ENCODE measurements around the gene SEPHS2. TPM values are rescaled to one million over a fixed set of nuclear protein-coding genes. Genes with fewer than 3 reads are reported as not detected.

SEPHS2 gene
- total RNA-seq, 1 donor from 2014 or later = 37.0 TPM

GRCh38 chr16:30485818-30486436 is 40.3 kb upstream of the SEPHS2 start:
- Histone ChIP-seq H2AFZ (ENCODE audit: low read depth, low read length) (no peak overlapping the region), H3K9me3 (ENCODE audit: insufficient read depth, low read depth, low read length) (no peaks in the 10 kb centered on the region), H3K4me1 (ENCODE audit: insufficient read depth, low read length) (peaks cover 3% of the 10 kb centered on the region), H4K20me1 (ENCODE audit: insufficient read depth, low read length) (no peaks in the 10 kb centered on the region), H3K4me3 (ENCODE audit: insufficient read depth, low read depth, low read length) (no peak overlapping the region), H3K36me3 (ENCODE audit: insufficient read depth, low read length) (no peaks in the 10 kb centered on the region), H3K79me2 (ENCODE audit: insufficient read depth, low read length) (no peaks in the 10 kb centered on the region), H3K27me3 (ENCODE audit: insufficient read depth, low read length) (peaks cover 4% of the 10 kb centered on the region), H3K27ac (ENCODE audit: low read depth, low read length) (no peak overlapping the region), H3K9ac (ENCODE audit: low read length) (no peak overlapping the region), H3K4me2 (ENCODE audit: low read length) (no peak overlapping the region)
- DNase-seq (ENCODE audit: low read depth) (peak; percentile 29), FAIRE-seq (no peak)
- Mint-ChIP-seq H3K4me3 (ENCODE audit: unreplicated experiment) (no peak overlapping the region), H3K36me3 (ENCODE audit: low read depth, unreplicated experiment) (no peaks in the 10 kb centered on the region), H3K27ac (ENCODE audit: unreplicated experiment) (no peak overlapping the region), H3K9me3 (ENCODE audit: unreplicated experiment) (no peaks in the 10 kb centered on the region), H3K4me1 (ENCODE audit: low read depth, unreplicated experiment) (no peaks in the 10 kb centered on the region), H3K27me3 (ENCODE audit: low read depth, unreplicated experiment) (peaks cover 17% of the 10 kb centered on the region)
- TF ChIP-seq, protein P1, sequence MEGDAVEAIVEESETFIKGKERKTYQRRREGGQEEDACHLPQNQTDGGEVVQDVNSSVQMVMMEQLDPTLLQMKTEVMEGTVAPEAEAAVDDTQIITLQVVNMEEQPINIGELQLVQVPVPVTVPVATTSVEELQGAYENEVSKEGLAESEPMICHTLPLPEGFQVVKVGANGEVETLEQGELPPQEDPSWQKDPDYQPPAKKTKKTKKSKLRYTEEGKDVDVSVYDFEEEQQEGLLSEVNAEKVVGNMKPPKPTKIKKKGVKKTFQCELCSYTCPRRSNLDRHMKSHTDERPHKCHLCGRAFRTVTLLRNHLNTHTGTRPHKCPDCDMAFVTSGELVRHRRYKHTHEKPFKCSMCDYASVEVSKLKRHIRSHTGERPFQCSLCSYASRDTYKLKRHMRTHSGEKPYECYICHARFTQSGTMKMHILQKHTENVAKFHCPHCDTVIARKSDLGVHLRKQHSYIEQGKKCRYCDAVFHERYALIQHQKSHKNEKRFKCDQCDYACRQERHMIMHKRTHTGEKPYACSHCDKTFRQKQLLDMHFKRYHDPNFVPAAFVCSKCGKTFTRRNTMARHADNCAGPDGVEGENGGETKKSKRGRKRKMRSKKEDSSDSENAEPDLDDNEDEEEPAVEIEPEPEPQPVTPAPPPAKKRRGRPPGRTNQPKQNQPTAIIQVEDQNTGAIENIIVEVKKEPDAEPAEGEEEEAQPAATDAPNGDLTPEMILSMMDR (IDR thresholded peaks at IDR 0.05; ENCODE audit: insufficient read depth, low read depth, low read length) = no peak
- TF ChIP-seq EZH2 (IDR thresholded peaks at IDR 0.05; ENCODE audit: insufficient read depth, low read length) = no peak

- H3K4me1 Mint-ChIP-seq (ENCODE audit: low read depth, unreplicated experiment) = no peaks in the 10 kb centered on the region
- H3K27ac ChIP-seq (ENCODE audit: low read depth, low read length) = no peak overlapping the region
- H3K9me3 ChIP-seq (ENCODE audit: insufficient read depth, low read depth, low read length) = no peaks in the 10 kb centered on the region
- peaks cover 8% of the 10 kb centered on the region for H3K27me3 ChIP-seq (ENCODE audit: insufficient read depth, low read length)
- no peak overlapping the region for H3K4me3 Mint-ChIP-seq (ENCODE audit: unreplicated experiment)
- no peaks in the 10 kb centered on the region for H4K20me1 ChIP-seq (ENCODE audit: insufficient read depth, low read length)
- no peaks in the 10 kb centered on the region for H3K36me3 Mint-ChIP-seq (ENCODE audit: low read depth, unreplicated experiment)
- no peaks in the 10 kb centered on the region for H3K79me2 ChIP-seq (ENCODE audit: insufficient read depth, low read length)
- no peak overlapping the region for H3K4me3 ChIP-seq (ENCODE audit: insufficient read depth, low read depth, low read length)
- no peaks in the 10 kb centered on the region for H3K4me1 ChIP-seq (ENCODE audit: insufficient read depth, low read length)
- FAIRE-seq (no peak), DNase-seq (ENCODE audit: low read depth) (no peak)
- no peak overlapping the region for H3K27ac Mint-ChIP-seq (ENCODE audit: unreplicated experiment)
- no peak overlapping the region for H3K9ac ChIP-seq (ENCODE audit: low read length)
- no peaks in the 10 kb centered on the region for H3K9me3 Mint-ChIP-seq (ENCODE audit: unreplicated experiment)
- H3K27me3 Mint-ChIP-seq (ENCODE audit: low read depth, unreplicated experiment) = peaks cover 25% of the 10 kb centered on the region
- no peak overlapping the region for H3K4me2 ChIP-seq (ENCODE audit: low read length)
- TF ChIP-seq EZH2 (IDR thresholded peaks at IDR 0.05; ENCODE audit: insufficient read depth, low read length) = no peak
- TF ChIP-seq, protein P1 (IDR thresholded peaks at IDR 0.05; ENCODE audit: insufficient read depth, low read depth, low read length) = no peak
- no peak overlapping the region for H2AFZ ChIP-seq (ENCODE audit: low read depth, low read length)
- H3K36me3 ChIP-seq (ENCODE audit: insufficient read depth, low read length) = no peaks in the 10 kb centered on the region
Measured at GRCh38 chr16:30484887-30485286, 39.2 kb upstream of the SEPHS2 start.

DNA sequence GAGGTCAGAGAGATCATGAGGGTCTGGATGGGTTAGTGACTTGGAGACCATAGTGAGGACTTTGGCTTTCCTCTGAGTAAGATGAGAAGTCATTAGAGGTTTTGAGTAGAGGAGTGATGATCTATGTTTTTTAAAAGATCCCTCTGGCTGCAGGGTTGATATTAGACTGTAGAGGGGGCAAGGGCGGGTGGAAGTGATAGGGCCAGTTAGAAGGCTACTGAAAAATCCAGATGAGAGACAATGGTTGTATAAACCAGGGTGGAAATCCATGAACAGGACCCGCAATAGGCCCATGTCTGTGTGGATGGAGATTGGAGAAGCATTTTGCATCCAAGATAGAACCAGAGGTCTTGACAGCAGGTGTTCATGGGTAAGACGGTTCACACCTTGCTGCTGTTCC is 36.7 kb upstream of the SEPHS2 start:
- no peak overlapping the region for H3K4me2 ChIP-seq (ENCODE audit: low read length)
- Mint-ChIP-seq H3K4me1 (ENCODE audit: low read depth, unreplicated experiment) (no peaks in the 10 kb centered on the region), H3K27ac (ENCODE audit: unreplicated experiment) (no peak overlapping the region), H3K9me3 (ENCODE audit: unreplicated experiment) (no peaks in the 10 kb centered on the region), H3K27me3 (ENCODE audit: low read depth, unreplicated experiment) (peaks cover 33% of the 10 kb centered on the region), H3K36me3 (ENCODE audit: low read depth, unreplicated experiment) (no peaks in the 10 kb centered on the region), H3K4me3 (ENCODE audit: unreplicated experiment) (no peak overlapping the region)
- FAIRE-seq (no peak), DNase-seq (ENCODE audit: low read depth) (no peak)
- TF ChIP-seq, protein P1 (IDR thresholded peaks at IDR 0.05; ENCODE audit: insufficient read depth, low read depth, low read length) = peak; percentile 14
- TF ChIP-seq EZH2 (IDR thresholded peaks at IDR 0.05; ENCODE audit: insufficient read depth, low read length) = no peak
- H4K20me1 ChIP-seq (ENCODE audit: insufficient read depth, low read length) = no peaks in the 10 kb centered on the region
- no peak overlapping the region for H3K9ac ChIP-seq (ENCODE audit: low read length)
- H3K27ac ChIP-seq (ENCODE audit: low read depth, low read length) = no peak overlapping the region
- H3K4me1 ChIP-seq (ENCODE audit: insufficient read depth, low read length) = no peaks in the 10 kb centered on the region
- H3K4me3 ChIP-seq (ENCODE audit: insufficient read depth, low read depth, low read length) = no peak overlapping the region
- H3K9me3 ChIP-seq (ENCODE audit: insufficient read depth, low read depth, low read length) = no peaks in the 10 kb centered on the region
- no peaks in the 10 kb centered on the region for H3K36me3 ChIP-seq (ENCODE audit: insufficient read depth, low read length)
- H3K79me2 ChIP-seq (ENCODE audit: insufficient read depth, low read length) = no peaks in the 10 kb centered on the region
- H2AFZ ChIP-seq (ENCODE audit: low read depth, low read length) = no peak overlapping the region
- peaks cover 8% of the 10 kb centered on the region for H3K27me3 ChIP-seq (ENCODE audit: insufficient read depth, low read length)

Data from astrocyte (in vitro differentiated cells and primary cell).